IPS DF 19.7 (cell line): Measurements from ENCODE around the gene CTU1.

Experiments used
- DNase-seq: peaks from one replicate; pipeline ENCODE4 v3.0.0-alpha.2; 2013; ENCODE audit warnings: low read depth, low spot score

CTU1 gene

DNA sequence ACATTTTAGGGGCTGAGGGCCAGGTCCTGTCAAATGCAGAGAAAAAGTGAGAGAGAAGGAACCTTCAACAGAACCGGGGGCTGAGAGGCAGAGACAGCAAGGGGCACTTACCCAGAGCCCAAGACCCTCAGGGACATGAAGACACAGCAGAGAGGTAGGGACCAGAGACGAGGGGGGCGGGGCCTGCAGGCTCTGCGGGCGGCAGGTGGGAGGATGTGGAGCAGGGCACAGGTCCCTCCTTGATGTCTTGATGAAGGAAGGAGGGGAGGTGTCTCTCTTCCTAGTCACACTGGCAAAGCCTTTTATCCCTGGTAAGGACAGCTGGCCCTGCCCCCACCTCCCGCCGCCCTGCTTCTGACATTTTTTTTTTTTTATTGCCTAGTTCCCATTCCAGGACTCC lies 25.6 kb downstream of the CTU1 start, which contains the start of gene KLK14:
KLK14 (minus strand) TSS at position 277 of the 400 bp plus-strand sequence; CDS start at position 4, 273 bp downstream.
- DNase-seq = no peak

DNA sequence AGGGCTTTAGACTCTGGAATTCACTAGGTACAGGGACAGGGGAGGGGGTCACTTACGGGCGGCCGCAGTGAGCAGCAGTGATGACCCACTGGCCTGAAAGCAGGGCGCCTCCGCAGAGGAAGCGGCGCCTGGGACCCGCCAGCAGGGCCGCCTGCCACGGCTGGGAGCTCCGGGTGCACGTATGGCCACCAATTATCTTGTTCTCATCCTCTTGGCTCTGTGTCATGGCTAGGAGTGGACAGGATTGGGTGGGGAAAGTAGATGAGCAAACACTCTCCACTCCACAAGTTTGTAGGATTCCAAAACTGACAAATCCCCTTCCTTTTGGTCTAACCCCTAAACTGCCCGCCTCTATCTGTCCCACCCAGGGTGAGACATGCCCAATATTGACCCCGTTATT lies 26.7 kb downstream of the CTU1 start:
- DNase-seq = no peak

DNA sequence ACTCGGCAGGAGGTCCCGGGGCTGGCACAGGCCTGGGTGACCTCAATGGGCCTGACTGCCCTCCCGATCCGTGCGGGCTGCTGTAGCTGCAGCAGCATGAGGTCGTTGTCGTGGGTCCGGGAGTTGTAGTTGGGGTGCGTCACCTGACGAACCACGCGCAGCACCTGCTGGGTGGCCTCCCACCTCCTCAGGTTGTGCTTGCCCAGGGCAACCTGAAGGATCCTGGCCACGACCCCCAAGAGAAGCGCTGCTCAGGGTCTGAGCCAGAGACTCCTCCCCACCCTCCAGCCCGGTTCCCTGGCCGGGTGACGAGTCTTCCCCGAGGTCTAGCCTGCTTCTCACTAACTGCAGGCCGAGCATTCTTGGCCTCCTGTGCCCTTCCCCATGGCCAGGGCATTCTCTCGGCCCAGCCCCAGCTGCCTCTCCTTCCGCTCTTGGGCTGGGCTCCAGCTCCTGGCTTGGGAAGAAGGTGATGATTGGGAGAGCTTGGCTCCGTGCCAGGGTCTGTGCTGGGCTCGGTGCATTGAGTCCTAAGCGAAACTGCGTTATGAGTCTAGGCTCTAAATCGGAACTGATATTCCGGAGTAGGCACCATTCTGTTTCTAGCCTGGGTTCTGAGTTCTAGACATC lies 28.6 kb downstream of the CTU1 start:
- no peak for DNase-seq

DNA sequence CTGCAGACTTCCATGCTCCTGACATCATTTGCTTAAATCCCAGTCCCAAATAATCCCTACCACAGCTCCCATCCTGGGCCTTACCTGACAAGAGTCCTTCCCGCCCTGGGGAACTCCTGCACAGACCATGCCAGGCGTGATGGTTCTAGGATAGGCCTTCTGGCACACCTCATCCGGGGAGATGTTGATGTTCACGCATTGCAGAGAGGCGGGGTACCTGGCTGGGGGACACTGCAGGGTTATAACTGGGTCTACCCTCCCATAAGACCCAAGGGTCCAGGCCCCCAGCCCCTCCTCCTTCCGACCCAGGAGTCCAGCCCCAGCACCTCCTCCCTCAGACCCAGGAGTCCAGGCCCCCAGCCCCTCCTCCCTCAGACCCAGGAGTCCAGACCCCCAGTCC lies 29.5 kb downstream of the CTU1 start:
- no peak for DNase-seq

DNA sequence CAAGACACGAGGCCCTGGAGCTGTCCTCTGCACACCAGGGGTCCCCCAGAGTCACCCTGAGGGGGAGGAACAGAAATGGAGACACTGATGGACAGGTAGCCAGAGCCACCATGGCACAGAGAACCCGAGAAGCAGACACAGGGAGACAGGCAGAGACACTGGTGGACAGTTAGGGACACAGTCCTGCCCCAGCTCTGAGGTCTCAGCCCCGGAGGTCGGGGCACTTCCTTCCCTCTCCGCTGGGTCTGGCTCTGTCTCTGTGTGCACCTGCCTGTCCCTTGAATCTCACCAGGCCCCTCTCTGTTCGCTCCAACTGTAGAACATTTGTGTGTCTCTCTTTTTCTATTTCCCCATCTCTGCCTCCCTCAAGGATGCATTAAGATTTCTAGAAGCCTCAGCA lies 30.1 kb downstream of the CTU1 start:
- no peak for DNase-seq

DNA sequence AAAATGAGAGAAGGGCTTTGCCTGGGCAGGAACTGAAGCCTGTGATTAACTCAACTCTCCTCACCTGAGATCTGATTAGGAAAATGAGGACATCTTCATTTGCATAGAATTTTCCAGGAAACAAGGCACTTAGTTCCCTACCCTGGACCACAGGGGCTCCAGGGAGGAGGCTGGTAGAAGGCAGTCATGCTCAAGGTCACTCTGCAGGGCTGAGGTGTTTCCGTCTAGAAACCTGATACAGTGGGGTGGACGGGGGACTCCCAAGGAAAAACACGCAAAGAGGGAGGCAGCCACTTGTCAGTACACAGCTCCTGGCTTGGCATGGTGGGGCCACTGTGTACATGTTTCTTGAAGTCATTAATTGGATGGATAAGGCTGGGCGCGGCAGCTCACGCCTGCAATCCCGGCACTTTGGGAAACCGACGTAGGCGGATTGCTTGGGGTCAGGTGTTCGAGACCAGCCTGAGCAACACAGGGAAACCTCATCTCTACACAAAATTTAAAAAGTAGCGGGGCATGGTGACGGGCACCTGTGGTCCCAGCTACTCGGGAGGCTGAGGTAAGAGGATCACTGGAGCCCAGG lies 31.5 kb downstream of the CTU1 start:
- no peak for DNase-seq

DNA sequence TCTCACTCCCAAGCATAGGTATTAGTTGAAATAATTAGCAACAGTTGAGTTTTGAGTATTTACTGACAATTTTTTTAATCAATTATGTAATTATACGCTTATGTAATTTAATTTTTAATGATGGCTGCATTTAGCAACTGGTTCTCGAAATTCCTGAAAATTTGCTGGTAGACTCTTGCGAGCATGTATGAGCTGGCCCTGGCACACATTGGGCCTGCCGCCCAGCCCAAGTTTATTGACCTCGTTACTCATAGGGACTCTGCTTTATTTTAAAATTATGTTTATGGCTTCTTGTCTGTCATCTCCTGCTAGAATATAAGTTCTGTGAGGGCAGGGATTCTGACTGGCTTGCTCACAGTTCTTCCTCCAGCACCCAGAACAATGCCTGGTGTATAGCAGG lies 32.2 kb downstream of the CTU1 start:
- no peak for DNase-seq

DNA sequence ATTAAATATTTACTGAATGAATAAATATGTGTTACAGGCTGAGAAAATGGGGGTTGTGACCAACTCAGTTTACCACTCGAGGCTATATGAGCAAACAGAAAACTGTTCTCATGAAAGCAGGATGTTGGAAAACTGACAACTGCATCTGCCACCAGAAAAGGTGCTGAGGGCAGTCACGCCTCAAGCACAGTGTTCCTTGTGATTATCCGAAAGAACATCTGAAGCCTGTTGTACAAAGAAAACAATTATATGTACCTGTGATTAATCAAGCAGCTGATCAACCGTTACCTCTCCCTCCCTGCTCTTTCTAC lies 37.2 kb downstream of the CTU1 start:
- no peak for DNase-seq

DNA sequence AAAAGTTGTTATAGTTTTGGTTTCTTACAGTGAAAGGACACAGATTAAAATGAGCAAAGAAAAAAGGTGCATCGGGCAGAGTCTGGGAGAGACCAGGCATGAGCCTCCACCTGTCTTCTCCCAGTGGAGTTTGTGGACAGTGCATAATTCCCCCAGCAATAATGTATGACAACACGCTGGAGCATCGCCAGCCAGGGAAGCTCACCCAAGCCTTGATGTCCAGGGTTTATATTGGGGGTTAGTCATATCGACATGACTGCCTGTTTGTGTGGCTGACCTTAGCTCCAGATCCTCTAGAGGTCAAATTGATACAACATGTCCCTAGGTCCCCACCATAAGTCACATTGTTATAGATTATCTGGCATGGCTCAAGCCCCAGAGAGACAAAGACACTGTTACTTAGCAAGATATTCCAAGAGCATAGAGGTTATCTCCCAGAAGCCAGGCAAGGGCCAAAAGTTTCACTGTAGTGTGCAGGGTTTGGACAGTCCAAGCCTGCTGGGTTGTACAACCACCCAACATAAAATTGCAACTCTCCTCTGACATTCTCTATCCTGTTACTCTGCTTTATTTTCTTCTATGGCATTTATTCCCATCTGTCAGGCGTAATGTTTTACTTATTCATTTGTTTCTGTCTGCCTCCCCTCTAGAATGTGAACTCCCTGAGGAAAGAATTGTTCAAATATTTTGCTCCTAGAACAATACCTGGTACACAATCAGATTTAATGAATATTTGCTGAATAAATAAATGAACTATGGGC lies 37.7 kb downstream of the CTU1 start:
- no peak for DNase-seq

DNA sequence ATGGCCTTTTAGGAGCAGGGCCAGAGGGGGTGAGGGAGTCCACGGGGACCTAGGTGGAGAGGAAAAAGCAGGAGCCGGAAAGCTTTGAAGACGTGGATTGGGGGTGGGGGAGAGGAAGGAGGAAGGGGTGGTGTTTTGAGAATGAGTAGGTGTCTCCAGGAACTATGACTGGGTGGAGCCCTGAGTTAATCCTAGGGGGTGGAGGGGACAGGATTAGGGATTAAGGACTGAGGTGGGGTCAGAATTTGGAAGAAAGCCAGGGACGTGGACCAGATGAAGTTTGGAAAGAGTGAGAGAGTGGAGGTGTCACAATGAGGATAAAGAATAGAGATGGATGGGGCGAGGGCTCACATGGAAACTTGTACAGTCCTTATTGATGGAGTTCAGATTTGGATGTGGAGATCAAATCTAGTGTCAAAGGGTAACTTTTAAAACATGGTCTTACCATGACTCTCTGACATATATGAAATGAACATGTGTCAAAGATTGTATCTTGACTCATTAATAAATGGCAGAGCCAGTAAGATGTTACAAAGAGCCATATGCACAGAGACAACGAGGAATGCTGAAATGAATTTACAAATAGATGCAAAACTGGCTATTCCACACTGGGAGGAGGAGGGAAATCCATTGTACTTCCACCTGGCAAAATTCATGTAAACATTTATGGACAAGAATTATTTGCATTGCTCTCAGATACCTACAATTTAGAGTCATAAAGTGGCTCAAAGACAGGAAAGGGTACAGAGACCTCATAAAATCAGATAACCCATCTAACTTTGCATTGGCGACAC lies 41.6 kb downstream of the CTU1 start:
- no peak for DNase-seq

DNA sequence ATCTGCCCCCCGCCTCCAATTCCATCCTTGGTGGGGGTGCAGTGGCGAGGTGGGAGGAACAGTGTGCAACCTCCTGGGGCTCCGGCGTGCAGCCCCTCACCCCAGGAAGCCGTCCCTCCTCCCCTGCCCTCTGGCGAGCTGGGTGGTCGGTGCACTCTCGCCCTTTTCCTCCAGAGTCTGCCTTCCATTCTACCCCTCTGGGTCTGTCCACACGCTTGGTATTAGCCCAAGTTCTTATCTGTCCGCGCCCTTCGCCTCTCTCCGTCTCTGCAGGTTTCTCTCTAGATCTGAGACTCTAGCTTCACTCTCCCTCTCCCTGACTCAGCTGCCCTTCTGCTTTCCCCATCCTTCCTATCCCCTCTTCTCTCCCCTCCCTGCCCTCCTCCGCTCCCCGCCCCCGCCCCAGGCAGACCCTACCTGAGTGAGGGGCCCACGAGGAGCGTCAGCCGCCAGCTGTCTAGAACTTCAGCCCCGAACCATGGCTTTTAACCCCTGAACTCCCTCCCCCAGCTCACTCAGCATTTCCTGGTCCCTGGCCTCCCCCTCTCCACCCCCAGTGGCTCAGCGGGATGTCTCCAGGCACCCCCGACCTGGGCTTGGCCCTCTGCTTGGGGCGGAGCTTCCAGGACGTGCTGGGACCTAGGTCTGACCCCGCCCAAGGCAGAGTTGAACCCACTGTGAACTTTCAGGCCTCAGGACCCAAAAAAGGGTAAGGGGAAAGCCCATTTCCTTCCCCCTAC lies 42.8 kb downstream of the CTU1 start:
- DNase-seq = no peak

DNA sequence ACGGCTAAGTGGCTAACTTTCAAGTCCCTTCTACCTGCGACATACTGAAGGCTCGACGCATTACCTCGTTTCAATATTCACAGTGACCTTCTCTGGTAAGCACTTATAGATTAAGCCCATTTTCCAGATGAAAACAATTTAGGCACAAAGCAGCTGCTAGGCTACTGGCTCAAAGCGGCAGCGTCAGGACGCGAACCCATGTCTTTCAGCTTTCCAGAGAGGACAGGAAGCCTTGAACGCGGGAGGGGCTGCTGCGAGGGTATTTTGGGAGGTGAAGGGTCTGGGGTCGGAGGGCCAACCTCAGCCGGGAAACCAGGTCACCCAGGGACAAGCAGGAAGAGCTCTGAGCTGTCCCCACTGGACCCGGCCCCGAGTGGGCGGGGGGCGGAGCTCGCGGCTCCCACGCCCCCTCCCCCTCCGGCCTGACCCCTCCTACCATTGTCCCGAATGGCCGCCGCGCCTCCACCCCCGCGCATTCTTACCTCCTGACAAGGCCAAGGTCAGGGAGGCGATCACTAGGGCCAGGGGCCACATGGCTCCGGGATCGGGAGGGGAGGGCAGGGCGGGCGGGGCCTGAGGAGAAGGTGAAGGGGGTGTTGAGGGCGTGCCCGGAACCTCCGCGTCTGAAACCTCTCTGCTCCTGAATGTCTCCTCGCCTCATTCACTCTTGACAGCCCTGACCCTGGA lies 43.5 kb downstream of the CTU1 start, which contains the start of gene KLK13:
KLK13 (minus strand) TSS at position 559 of the 687 bp plus-strand sequence; CDS start at position 534, 25 bp downstream.
- DNase-seq = peak; percentile 47

DNA sequence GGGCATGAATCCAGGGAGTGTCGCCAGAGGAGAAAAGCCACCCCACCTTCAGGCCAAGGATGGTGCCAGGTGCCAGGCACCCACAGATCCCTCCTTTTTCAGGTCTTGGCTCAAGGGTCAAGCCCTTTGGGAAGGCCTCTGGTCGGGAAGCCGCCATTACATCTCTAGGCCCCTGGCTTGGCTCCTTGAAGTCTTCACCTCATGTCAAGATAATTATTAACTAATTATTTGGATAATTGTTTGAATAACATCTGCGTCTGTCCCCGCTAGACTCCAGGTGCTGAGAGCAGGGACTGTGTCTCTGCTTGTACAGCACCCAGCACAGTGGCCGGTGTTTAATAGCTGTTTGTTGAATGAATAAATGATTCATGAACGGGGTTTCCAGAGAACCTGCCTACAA lies 44.5 kb downstream of the CTU1 start:
- no peak for DNase-seq

DNA sequence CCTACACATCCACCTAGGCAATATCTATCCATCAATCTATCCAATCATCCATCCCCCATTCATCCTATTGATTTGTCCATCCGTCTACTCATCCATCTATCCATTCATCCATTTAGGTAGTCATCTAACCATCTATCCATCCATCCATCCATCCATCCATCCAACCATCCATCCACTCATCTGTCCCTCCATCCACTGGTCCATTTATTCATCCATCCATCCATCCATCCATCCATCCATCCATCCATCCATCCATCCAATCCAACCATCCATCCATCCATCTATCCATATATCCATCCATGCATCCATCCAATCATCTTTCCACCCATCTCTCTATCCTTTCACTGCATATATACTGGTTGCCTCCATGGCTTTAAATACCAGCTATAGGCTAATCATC lies 47.2 kb downstream of the CTU1 start:
- DNase-seq = no peak

DNA sequence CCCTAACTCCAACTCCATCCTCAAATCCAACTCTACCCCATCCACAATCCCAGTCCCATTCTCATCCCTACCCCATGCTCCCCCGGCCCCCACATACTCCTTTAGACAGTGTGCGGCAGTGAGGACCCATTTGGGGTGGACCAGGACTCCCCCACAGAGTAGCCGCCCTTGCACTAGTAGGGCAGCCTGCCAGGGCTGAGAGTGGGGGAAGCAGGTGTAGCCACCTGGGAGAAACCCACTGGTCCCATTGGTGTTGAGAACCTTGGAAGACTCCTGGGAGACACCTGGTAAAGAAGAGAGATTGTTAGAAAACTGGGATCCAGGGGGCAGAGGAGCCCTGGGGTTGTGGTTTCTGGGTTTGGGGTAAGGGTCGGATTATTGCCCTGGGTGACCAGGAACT lies 47.9 kb downstream of the CTU1 start:
- DNase-seq = no peak

DNA sequence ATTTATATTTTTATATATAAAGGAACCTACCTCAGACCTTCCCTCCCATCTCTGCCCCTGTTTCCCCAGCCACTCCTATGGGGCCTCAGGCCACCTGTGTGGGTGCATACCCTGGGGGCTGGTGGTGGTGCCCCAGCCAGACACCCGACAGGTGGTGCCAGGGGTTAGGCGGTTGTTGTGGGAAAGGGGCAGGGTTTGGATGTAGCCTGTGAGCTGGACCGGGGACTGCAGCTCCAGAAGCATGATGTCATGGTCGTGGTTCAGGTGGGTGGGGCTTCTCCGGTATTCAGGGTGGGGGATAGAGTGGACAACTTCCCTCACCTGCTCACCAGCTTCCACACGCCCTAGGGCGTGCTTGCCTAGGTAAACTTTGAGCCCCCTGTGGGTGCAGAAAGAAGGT lies 48.5 kb downstream of the CTU1 start:
- no peak for DNase-seq

DNA sequence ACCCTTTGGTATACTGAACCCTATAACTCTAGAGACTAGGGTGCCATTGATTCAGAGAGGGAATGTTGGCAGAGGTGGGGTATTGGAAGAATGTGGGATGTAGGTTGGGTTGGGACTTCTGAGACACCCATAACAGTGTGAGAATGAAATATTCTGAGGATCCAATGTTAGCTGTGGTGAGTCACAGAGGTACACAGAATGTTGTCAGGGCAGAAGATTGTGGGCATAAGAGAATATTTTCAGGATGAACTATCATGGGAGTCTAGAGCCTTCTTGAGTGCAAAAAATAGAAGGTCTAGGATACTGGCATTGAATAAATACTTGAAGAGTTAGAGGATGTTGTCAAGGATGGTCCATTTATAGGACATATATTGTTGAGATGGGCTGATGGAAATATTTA lies 52.3 kb downstream of the CTU1 start:
- no peak for DNase-seq
